Thoracic aorta endothelial cell (primary cell): ENCODE measurements around the gene ZNF414. TPM values are rescaled to one million over a fixed set of nuclear protein-coding genes. Genes with fewer than 3 reads are reported as not detected.

ENCODE experiments used
- total RNA-seq: library from RNA; depleted of rRNA; stranded (reverse); fragments of >200 nt; gene quantifications from 2 replicates; pipeline ENCODE4 v1.2.3, GENCODE V29; 2012

The ZNF414 gene
- 3.9 and 5.8 TPM in 2 replicates for total RNA-seq

DNA sequence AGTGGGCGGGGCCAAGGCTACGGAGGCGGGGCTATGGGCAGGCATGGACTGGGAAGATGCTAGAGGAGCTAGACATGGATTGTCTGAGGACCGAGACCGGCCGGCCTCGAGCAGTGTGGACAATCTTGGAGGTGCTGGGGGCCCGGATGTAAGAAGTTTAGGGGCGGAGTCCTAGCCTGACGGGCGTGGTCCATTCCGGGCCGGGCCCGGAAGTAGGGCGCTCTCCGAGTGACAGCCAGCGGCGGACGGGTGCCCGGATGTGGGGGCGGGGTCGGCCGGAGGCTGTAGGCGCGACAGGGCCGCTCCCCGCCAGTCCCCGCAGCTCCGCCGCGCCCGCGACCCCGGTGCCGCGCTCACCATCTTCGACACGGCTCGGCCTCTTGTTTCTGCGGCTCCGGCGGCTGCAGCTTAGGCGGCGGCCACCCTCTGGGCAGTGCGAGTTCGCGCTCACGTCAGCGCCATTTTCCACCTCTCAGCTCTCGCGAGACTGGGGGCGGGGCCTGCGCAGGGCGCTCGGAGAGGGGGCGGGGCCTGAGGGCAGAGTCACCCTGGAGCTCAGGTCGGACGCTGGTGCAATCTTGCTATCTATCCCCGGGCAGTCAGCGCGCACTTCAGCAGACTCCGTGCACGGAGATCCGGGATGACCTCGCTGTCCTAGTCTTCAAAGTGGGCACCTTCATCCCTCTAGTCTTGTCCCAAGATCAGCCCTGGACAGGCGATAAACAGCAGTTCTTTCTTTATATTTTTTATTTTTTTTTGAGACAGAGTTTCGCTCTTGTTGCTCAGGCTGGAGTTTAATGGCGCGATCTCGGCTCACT lies at the start of gene ZNF414:
ZNF414 (minus strand) TSS at position 481 of the 818 bp plus-strand sequence; CDS start at position 360, 121 bp downstream.

Other genes with a start within 250 kb of the ZNF414 start
- gene CD320, start 205.8 kb downstream of the ZNF414 start, total RNA-seq: 60.9 and 77.8 TPM in 2 replicates
- 16.8 and 34.0 TPM in 2 replicates for gene NDUFA7, start 192.8 kb downstream of the ZNF414 start, total RNA-seq
- gene RPS28, start 192.7 kb downstream of the ZNF414 start, total RNA-seq: 149 and 150 TPM in 2 replicates
- 9.3 and 16.1 TPM in 2 replicates for gene KANK3, start 170.9 kb downstream of the ZNF414 start, total RNA-seq
- 9.5 and 27.8 TPM in 2 replicates for gene ANGPTL4, start 150.0 kb downstream of the ZNF414 start, total RNA-seq
- 21.7 and 24.6 TPM in 2 replicates for gene RAB11B, start 123.8 kb downstream of the ZNF414 start, total RNA-seq
- gene MARCHF2, start 100.9 kb downstream of the ZNF414 start, total RNA-seq: 56.3 and 64.6 TPM in 2 replicates
- 111 and 113 TPM in 2 replicates for gene HNRNPM, start 69.2 kb downstream of the ZNF414 start, total RNA-seq
- not detected in 2 replicates for gene PRAM1, start 11.5 kb downstream of the ZNF414 start, total RNA-seq
- under 0.01 and 0.36 TPM in 2 replicates for gene MYO1F, start 63.3 kb upstream of the ZNF414 start, total RNA-seq
- 2.4 and 4.0 TPM in 2 replicates for gene ADAMTS10, start 96.5 kb upstream of the ZNF414 start, total RNA-seq
- not detected in 2 replicates for gene NFILZ, start 116.5 kb upstream of the ZNF414 start, total RNA-seq
- gene ACTL9, start 184.6 kb upstream of the ZNF414 start, total RNA-seq: not detected in 2 replicates
- gene OR2Z1, start 207.5 kb upstream of the ZNF414 start, total RNA-seq: not detected in 2 replicates